Hematopoietic multipotent progenitor cell (in vitro differentiated cells): Measurements from ENCODE around the gene DCP1A. TPM values are rescaled to one million over a fixed set of nuclear protein-coding genes. Genes with fewer than 3 reads are reported as not detected.

Source experiments
- DNase-seq, 3 donors: peaks; one replicate each; pipeline ENCODE4 v3.0.0-alpha.2; 2011 to 2015; ENCODE audit warnings: low read depth in 2 of 3, low spot score in 2 of 3
- total RNA-seq: library from RNA; depleted of rRNA; stranded (reverse); fragments of >200 nt; gene quantifications from one replicate; pipeline ENCODE4 v1.2.3, GENCODE V29; 2012

Gene DCP1A
- total RNA-seq, 1 donor: 36.9 TPM

DNA sequence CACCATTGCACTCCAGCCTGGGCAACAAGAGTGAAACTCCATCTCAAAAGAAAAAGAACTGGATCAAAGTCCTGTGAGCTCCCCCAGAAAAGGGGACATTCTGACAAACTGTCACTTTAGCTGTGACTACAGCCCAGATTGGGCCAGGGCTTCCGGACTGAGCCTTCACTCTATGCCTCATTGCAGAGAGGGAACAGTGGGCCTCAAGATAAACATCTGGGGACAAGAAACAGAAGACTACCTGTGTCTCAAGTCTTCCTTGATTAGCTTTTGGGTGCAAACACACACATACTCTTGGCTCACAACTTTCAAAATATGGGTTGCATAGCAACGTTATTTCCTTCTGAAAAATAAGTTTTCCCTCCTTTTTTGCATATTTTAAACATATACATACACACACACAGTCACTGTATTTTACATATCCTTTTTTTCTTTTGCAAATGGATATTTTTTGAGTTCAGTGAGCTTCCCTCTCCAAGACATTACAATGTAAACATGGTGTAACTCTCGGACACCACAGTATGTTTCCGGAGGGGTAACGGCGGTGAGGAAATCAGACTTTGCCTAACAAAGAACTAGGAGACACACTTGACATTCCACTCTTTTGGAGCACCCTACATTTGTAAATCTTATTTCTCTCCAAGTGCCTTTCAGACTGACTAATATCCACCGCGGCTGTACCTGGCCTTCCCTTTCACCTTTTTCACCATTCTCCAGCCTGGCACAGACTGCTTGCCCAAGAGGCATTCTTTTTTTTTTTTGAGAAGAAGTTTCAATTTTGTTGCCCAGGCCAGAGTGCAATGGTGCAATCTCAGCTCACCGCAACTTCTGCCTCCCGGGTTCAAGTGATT, 95.0 kb downstream of the DCP1A start:
- peak in 2 of 3 donors; percentile 74 to 87 for DNase-seq

DNA sequence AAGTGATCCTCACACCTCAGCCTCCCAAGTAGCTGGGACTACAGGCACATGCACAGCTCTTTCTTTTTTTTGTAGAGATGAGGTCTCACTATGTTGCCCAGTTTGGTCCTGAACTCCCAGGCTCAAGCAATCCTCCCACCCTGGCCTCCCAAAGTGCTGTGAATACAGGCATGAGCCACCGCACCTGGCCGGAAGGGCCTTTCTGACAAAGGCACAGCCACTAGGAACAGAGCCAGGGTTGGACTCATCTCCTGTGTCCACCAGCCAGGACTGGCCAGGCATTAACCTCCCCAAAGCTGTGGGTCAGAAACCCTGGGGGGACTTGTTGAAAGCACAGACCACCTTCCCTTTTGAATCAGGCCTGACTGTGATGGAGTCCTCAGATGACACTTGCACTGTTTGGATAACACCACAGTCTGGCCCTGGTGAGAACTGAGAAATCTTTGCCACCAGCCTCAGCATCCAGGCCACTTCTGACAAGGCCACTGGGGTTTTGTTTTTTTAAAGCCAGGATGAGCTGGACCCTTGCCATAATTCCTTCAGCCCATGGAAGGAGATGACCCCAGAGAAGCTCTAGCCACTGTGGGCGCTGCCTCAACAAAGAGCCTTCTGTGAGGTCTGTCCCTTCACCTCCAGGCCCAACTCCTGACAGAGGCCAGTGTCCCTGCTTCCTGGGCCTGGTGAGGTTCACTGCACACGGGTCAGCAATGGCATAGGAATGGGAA, 96.3 kb downstream of the DCP1A start:
- DNase-seq: no peak

DNA sequence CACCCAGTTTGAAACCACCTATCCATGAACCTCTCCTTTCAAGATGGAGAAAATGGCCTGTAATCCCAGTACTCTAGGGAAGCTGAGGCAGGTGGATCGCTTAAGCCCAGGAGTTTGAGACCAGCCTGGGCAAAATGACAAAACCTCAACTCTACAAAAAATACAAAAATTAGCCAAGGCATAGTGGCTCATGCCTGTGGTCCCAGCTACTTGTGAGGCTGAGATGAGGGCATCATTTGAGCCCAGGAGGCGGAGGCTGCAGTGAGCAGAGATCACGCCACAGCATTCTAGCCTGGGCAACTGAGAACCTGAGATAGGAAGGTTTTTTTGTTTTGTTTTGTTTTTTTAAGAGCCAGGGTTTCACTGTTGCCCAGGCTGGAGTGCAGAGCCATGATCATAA, 96.9 kb downstream of the DCP1A start:
- no peak for DNase-seq

DNA sequence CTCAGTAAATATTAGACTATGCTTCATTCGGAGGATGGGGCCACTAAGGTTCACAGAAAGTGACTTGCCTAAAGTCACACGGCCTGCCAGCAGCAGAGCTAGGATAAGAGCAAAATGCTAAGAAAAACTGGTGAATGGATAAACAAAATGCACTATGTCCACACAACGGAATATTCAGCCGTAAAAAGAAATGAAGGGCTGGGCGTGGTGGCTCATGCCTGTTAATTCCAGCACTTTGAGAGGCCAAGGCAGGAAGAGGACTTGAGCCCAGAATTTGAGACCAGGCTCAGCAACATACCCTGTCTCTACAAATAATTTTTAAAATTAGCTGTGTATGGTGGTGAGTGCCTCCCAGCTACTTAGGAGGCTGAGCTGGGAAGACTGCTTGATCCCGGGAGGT, 99.2 kb downstream of the DCP1A start:
- DNase-seq: no peak

DNA sequence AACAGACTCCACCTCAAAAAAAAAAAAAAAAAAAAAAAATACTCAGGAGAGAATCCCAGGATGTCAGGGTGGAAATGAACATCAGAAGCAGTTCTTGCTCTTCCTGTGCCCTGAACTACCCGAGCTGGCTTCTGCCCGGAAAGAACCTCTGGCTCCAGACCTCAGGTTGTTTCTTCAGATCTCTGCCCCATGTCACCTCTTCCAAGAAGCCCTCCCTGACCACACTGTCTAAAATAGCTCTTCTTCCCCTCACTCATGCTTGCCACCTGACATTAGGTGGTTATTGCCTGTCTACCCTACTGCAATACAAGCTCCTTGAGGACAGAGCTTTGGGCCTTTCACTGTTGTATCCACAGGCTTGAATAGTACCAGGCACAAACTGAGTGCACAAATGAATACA, 99.7 kb downstream of the DCP1A start:
- DNase-seq: no peak

DNA sequence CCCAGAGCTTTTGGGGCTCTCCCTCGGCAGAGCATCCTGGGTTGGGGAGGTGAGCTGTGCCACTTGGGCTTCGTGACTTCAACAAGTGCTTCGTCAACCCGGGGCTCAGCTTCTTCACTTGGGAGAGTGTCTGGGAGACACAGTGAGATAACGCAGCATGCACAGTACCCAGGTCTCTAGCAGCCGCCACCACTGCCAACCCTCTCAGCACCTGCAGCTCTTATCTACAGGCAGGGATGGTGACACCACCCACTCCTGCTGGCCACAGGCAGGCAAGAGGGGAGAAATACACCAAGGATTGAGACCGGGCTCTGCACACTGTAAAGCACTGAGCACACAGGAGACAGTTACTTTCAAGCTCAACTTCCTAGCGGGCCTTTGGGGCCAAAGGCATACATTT, 103.1 kb downstream of the DCP1A start:
- no peak for DNase-seq

DNA sequence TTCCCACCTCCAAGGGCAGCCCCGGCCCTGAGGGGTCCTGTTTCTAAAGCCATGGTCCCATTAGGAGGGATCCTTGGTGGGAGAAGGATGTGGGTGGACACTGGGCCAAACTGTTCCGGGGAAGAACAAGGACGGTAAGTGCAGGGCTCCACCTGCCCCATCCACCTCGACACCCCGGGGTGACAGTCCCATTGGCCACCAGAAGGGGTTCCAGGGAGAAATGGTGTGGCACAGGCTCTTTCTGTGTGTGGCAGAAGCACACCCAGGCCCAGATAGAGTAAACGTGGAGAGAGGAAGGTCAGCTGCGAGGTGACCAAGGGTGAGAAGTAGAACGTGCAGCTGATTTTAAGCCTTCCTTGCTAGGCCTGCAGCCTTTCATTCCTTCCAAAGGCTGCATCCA, 103.6 kb downstream of the DCP1A start:
- DNase-seq: no peak

DNA sequence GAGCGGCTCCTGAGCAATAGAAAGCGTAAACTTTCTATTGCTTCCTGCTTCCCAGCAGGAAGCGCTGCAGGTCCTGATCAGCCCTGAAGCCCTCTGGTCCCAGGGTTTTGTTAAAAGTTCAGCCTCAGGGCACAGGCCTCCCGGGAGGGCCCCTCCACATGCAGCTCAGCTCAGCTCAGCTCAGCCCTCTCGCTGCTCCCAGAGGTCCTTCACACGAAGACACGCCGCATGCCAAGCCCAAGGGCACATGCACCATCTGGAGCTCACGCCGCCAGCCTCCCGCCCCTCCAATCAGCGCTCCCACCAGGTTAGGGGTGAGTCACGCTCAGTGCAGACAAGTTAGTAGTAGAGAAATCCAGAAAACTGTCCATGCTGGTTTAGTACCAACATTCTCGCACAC, 104.2 kb downstream of the DCP1A start:
- no peak for DNase-seq

DNA sequence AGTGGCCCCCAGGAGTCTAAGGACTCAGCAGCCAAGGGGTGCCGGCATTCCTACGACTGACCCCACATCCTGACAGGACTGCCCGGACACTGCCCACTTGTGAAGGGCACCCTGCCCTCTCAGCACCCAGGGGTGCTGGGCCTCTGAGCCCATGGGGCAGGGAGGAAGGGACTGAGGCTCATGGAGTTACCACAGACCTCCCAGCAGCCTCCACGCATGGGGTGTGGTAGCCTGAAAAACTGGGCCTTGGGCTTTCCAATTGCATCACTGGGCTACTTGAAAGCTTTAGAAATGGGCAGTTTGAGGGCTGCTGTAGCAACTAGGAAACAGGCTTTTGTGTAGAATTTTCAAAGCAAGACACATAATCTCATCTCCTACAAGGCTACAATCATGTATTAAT, 104.7 kb downstream of the DCP1A start:
- DNase-seq: no peak

DNA sequence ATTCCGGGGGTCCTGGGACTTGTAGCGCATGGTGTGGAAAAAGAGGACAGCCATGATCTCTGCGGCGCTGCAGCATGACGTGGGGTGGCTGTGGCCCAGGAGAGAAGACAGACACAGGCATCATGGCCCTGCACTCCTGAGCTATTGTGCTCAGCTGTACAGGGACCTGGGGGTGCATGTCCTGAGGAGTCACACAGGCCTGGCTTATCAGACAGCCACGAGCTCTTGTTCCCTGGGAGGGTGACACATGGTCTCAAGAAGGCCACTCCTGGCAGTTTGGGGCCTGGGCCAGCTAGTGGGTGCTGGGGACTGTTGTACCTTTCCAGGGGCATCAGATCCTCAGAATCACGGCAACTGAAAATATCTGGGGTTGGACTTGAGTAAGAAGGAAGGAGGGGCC, 105.2 kb downstream of the DCP1A start:
- no peak for DNase-seq

DNA sequence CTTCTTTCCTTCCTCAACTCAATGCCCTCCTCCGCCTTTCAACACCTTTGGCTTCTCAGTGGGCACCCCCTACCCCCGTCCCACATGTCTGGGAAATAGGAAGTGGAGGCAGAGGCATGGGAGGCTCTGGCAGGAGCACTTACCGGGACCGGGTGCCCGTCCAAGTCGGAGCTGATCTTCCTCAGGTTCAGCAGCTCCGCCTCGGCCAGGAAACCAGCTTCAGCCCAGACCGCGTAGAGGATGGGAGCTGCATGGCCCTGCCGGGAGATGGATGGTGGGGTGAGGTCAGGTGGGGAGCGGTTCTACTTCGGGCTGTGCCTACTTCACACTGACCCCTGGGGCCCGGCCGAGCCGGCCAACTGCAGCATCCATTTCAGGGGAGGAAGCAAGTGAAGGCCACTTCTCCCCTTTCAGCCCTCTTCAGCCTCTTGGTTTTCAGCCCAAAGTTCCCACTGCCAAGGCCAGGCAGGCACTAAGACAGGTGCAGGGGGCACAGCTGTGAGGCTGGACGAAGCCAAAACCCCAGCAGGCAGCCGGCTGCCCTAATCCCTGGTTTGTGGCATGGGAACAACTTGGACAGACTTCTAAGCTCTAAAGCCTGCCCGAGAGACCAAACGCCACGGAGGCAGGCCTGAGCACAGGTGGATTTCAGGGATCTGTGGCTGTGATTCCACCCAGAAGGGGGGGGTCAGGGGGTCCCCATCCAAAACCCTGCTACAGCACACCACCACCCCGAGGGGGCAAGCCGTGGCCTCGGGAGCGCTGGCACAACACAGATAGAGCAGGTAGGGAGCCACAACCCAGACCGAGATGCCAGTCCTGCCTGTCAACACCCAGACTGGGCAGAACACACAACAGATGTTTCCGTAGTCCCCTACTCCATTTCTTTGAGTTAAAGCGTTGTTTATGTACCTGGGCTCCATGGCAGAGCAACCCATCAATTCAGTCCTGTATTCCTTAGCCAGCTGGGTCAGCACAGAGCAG, 106.1 kb downstream of the DCP1A start:
- DNase-seq: no peak

DNA sequence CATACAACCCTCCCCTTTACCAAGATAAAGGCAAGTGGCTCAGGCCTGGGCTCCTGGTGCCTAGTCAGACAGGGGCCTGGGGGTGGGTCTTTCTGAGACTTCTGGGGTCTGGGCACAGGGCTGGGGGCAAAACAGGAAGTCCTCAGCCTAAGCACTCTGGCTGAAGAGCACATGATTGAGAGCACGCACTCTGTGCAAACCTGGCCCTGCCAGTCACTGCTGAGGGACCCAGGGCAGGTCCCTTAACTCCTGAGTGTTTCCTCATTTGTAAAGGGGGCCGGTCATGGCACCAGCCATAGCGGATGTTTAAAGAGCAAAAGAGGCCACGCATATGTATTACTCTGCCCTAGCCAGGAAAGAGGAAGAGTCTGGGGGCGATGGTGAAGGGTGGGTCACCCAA, 107.5 kb downstream of the DCP1A start:
- no peak for DNase-seq

DNA sequence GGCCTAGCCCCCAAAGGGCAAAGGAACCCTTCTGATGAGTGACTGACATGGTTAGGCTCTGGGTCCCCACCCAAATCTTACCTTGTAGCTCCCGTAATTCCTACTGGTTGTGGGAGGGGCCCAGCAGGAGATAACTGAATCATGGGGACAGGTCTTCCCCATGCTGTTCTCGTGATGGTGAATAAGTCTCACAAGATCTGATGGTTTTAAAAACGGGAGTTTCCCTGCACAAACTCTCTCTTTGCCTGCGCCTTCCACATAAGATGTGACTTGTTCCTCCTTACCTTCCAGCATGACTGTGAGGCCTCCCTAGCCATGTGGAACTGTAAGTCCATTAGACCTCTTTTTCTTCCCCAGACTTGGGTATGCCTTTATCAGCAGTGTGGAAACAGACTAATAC, 108.5 kb downstream of the DCP1A start:
- no peak for DNase-seq

DNA sequence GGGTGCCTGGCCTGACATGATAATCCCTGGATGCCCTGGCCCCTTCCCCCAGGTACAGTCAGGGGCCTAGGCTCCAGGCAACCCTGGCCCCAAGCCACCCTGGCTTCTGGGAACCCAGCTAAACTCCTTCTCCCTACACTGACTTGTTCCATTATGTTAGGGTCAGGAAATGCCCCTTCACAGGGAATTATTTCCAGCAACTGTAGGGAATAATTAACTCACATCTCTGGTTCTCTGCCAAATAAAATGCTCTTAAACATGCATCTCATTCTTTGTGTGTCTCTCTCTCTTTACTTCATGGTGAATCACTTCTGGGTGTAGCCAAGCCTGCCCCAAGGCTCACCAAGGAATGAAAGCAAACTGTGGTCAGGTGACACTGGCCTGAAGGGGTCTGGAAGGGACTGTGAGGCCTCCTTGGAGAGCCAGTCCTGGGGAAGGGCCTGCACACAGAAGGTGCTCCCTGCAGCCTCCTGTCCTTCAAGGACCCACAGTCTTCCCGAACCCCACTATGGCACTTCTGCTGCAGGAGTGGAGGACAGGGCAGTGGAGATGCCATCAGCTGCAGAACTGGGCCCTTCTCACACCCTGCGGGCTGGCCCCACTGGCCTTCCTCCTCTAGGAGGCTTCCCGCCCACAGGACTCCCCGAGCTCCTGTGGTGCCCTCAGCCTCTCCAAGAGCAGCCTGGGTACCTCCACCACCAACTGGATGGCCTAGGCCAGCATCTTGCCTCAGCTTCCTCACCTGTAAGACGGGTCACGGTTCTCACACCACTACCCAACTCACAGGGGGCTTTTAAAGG, 109.1 kb downstream of the DCP1A start:
- DNase-seq: no peak

DNA sequence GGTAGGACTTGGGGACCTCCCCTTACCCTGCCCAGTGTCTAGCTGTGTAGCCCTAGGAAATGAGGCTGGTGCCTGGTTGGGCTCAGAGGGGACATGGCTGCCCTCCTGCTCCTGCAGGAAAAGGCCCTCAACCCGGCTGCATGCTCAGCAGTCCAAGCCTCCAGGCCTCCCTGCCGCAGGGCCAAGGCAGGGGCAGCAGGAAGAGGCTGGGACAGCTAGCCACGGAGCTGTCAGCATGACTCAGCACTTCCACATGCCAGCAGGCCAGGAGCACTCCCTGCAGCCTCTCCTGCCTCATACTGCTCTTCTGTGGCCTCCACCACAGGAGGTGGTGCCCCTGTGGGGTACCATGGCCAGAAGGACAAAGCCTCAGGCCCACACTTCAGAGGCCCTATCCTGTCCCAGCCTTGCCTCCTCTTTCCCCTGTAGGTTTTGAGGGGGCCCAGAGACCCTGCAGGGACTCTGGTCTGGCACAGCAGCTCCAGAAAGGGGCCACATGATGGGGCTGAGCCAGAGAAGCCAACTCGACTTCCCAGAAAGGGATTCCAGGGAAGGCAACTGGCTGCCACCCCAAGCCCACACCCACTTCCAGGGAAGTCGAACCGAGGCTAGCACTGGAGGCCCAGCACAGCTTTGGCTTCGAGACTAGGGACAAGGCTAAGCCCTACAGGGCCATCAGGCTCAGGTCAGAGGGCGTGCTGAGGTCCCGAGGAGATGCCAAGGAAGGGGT, 111.1 kb downstream of the DCP1A start:
- DNase-seq: peak in 2 of 3 donors; percentile 46 to 54

DNA sequence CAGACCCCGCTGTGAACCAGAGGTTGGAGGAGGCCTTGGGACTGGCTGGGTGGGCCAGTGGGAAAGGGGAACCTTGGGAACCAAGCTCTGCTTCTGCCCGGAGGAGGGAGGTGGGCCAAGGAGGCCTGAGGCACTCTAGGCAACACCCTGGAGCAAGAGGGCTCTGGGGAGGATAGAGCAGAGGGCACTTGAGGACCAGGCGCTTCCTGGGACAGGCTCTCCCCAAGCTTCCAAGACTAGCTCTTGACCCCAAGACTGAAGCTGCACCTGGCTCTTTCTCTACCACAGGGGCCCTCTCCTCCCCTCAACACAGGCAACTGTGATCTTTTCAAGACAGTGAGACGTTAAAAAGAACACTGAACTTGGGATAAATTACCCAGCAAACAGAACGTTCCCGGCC, 111.8 kb downstream of the DCP1A start:
- no peak for DNase-seq

DNA sequence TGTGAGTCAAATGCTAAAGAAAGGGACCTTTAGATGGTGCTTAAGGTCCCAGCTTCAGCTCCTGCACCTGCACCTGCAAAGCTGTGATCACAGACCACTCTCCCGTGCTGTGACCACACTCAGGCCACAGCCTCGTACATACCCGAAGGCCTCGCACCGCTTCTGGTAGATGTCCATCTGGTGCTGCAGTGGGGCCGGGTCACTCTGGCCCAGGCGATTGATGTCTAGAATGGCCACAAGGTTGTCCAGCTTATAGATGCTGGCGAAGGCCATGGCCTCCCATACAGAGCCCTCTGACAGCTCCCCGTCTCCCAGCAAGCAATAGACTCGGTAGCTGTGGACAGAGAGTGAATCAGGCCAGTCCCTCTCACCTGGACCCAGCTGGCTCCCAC, 112.5 kb downstream of the DCP1A start:
- no peak for DNase-seq

DNA sequence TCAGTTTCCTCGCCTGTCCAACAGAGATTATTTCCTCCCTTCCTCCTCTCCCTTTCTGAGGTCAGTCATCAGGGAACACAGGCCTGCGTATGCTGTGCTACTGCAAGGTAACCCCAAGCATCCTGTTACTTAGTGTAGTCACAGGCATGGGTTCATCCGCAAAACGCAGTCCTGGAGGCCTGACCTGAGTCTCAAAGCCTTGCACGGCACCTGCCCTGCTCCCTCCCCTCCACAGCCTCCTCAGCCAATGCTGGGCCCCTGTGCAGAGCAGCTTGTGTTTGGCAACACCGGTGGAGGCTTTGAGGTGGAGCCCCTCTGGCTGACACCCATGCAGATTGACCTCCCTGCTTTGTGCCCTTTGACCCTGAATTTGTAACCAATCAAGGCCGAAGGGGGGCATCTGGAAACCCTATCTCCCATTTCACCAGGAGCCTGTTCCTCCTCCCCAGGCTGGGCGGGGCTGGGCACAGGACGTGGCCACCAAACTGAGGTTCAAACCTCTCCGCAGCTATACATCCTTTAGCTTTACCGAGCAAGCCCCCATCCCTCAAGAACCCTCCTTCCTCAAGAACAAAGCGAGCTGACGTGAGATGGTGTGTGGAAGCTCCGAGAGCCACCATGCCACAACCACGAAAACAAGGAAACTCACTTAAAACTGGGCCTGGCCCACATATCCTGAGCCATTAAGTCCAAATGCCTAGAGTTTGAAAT, 113.1 kb downstream of the DCP1A start:
- DNase-seq: no peak
